Neural progenitor cell (in vitro differentiated cells): ENCODE results near the gene DBP. TPM values are rescaled to one million over a fixed set of nuclear protein-coding genes. Genes with fewer than 3 reads are reported as not detected.
A peak's percentile ranks its signal among the peaks of the same experiment; 100 is the strongest.

Experiments
- DNase-seq: peaks from one replicate; pipeline ENCODE4 v3.0.0-alpha.2; 2016; ENCODE audit warnings: low spot score
- H2AFZ ChIP-seq: fragments of 200-600 bp; sonication (generic); replicated peaks from 2 replicates; pipeline ENCODE4 v1.6.1; 2016; ENCODE audit warnings: antibody characterized with exemption
- H3F3A ChIP-seq: fragments of 200-600 bp; sonication (generic); 2 replicates; pipeline ENCODE4 v1.6.1; 2016; ENCODE audit warnings: antibody characterized with exemption, low read depth
- H3K27ac ChIP-seq: fragments of 200-600 bp; sonication (generic); 2 replicates; pipeline ENCODE4 v1.5.1; 2016; ENCODE audit warnings: mild to moderate bottlenecking
- H3K27me3 ChIP-seq: fragments of 200-600 bp; sonication (generic); 2 replicates; pipeline ENCODE4 v1.6.1; 2016; ENCODE audit warnings: mild to moderate bottlenecking, moderate library complexity
- H3K36me3 ChIP-seq: fragments of 200-600 bp; sonication (generic); 2 replicates; pipeline ENCODE4 v1.5.1; 2016
- H3K4me1 ChIP-seq: fragments of 200-600 bp; sonication (generic); 2 replicates; pipeline ENCODE4 v1.6.1; 2016; ENCODE audit warnings: mixed run types
- H3K4me2 ChIP-seq: fragments of 200-600 bp; sonication (generic); 2 replicates; pipeline ENCODE4 v1.6.1; 2016
- H3K4me3 ChIP-seq: fragments of 200-600 bp; sonication (generic); 2 replicates; pipeline ENCODE4 v1.5.1; 2016
- H3K79me2 ChIP-seq: fragments of 200-600 bp; sonication (generic); 2 replicates; pipeline ENCODE4 v1.6.1; 2016; ENCODE audit warnings: low read depth
- H3K9ac ChIP-seq: fragments of 200-600 bp; sonication (generic); 2 replicates; pipeline ENCODE4 v1.6.1; 2016
- H3K9me3 ChIP-seq: fragments of 200-600 bp; sonication (generic); 2 replicates; pipeline ENCODE4 v1.5.1; 2016; ENCODE audit warnings: low read depth
- H4K20me1 ChIP-seq: fragments of 200-600 bp; sonication (generic); 2 replicates; pipeline ENCODE4 v1.6.1; 2016; ENCODE audit warnings: low read depth
- H3K27ac Mint-ChIP-seq: 3 replicates; pipeline ENCODE4 v1.8.0; 2021; ENCODE audit warnings: mixed read lengths
- H3K27me3 Mint-ChIP-seq: 2 replicates; pipeline ENCODE4 v1.8.0; 2022; ENCODE audit warnings: low read depth, mild to moderate bottlenecking, inconsistent platforms, moderate library complexity, mixed read lengths; ENCODE audit not compliant: insufficient read depth
- H3K36me3 Mint-ChIP-seq: 3 replicates; pipeline ENCODE4 v1.8.0; 2021; ENCODE audit warnings: mixed read lengths
- H3K4me1 Mint-ChIP-seq: 3 replicates; pipeline ENCODE4 v1.8.0; 2021; ENCODE audit warnings: mixed read lengths
- H3K4me3 Mint-ChIP-seq: 3 replicates; pipeline ENCODE4 v1.8.0; 2021; ENCODE audit warnings: mild to moderate bottlenecking, moderate library complexity, mixed read lengths
- H3K9me3 Mint-ChIP-seq: 3 replicates; pipeline ENCODE4 v1.8.0; 2020; ENCODE audit warnings: mixed read lengths
- EZH2 ChIP-seq: fragments of 200-600 bp; sonication (generic); IDR thresholded peaks from 2 replicates; pipeline ENCODE4 v1.6.1; 2017; ENCODE audit warnings: antibody characterized with exemption, mild to moderate bottlenecking, moderate library complexity
- EZH2phosphoT487 ChIP-seq: fragments of 200-600 bp; sonication (generic); IDR thresholded peaks from 2 replicates; pipeline ENCODE4 v1.6.1; 2017; ENCODE audit warnings: antibody characterized with exemption
- total RNA-seq: library from RNA; depleted of rRNA; stranded (reverse); fragments of >200 nt; gene quantifications from 2 replicates; pipeline ENCODE4 v1.2.3, GENCODE V29; 2015; ENCODE audit warnings: low replicate concordance
- TF ChIP-seq, protein P1 (sequence below): fragments of 200-600 bp; sonication (generic); IDR thresholded peaks from 2 replicates; pipeline ENCODE4 v1.5.1; 2017; ENCODE audit warnings: antibody characterized with exemption, mild to moderate bottlenecking

DBP gene
- total RNA-seq, 1 donor from 2014 or later: 7.4 TPM

GRCh38 chr19:48637948-48638830 lies 1.0 kb upstream of the DBP start:
- Mint-ChIP-seq H3K27me3 (peaks cover 9% of the 10 kb centered on the region), H3K27ac (peak overlapping the region; percentile 97), H3K4me1 (peaks cover 46% of the 10 kb centered on the region), H3K9me3 (no peaks in the 10 kb centered on the region), H3K4me3 (peak overlapping the region; percentile 90), H3K36me3 (peaks cover 10% of the 10 kb centered on the region)
- H3K4me2 ChIP-seq: peak overlapping the region; percentile 66
- peaks cover 51% of the 10 kb centered on the region for H3F3A ChIP-seq
- H3K4me3 ChIP-seq: peak overlapping the region; percentile 29
- no peak overlapping the region for H2AFZ ChIP-seq
- peak; percentile 94 for DNase-seq
- H3K27me3 ChIP-seq: no peaks in the 10 kb centered on the region
- H3K9ac ChIP-seq: no peak overlapping the region
- H3K9me3 ChIP-seq: no peaks in the 10 kb centered on the region
- H4K20me1 ChIP-seq: peaks cover 16% of the 10 kb centered on the region
- H3K4me1 ChIP-seq: peaks cover 17% of the 10 kb centered on the region
- TF ChIP-seq, protein P1, sequence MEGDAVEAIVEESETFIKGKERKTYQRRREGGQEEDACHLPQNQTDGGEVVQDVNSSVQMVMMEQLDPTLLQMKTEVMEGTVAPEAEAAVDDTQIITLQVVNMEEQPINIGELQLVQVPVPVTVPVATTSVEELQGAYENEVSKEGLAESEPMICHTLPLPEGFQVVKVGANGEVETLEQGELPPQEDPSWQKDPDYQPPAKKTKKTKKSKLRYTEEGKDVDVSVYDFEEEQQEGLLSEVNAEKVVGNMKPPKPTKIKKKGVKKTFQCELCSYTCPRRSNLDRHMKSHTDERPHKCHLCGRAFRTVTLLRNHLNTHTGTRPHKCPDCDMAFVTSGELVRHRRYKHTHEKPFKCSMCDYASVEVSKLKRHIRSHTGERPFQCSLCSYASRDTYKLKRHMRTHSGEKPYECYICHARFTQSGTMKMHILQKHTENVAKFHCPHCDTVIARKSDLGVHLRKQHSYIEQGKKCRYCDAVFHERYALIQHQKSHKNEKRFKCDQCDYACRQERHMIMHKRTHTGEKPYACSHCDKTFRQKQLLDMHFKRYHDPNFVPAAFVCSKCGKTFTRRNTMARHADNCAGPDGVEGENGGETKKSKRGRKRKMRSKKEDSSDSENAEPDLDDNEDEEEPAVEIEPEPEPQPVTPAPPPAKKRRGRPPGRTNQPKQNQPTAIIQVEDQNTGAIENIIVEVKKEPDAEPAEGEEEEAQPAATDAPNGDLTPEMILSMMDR: peak; percentile 39
- TF ChIP-seq EZH2phosphoT487 (no peak), EZH2 (no peak)
- H3K27ac ChIP-seq: peak overlapping the region; percentile 76
- no peaks in the 10 kb centered on the region for H3K36me3 ChIP-seq
- peaks cover 10% of the 10 kb centered on the region for H3K79me2 ChIP-seq

- no peaks in the 10 kb centered on the region for H3K36me3 ChIP-seq
- H3K4me3 ChIP-seq: peak overlapping the region; percentile 87
- Mint-ChIP-seq H3K9me3 (no peaks in the 10 kb centered on the region), H3K36me3 (peaks cover 9% of the 10 kb centered on the region), H3K27me3 (peaks cover 6% of the 10 kb centered on the region), H3K4me3 (peak overlapping the region; percentile 90), H3K27ac (peak overlapping the region; percentile 97), H3K4me1 (peaks cover 49% of the 10 kb centered on the region)
- no peaks in the 10 kb centered on the region for H3K27me3 ChIP-seq
- DNase-seq: peak; percentile 99
- TF ChIP-seq EZH2phosphoT487 (no peak), EZH2 (no peak)
- TF ChIP-seq, protein P1: no peak
- H4K20me1 ChIP-seq: peaks cover 21% of the 10 kb centered on the region
- H3K27ac ChIP-seq: peak overlapping the region; percentile 76
- H3K9ac ChIP-seq: no peak overlapping the region
- peaks cover 10% of the 10 kb centered on the region for H3K79me2 ChIP-seq
- peaks cover 17% of the 10 kb centered on the region for H3K4me1 ChIP-seq
- no peak overlapping the region for H2AFZ ChIP-seq
- no peaks in the 10 kb centered on the region for H3K9me3 ChIP-seq
- peaks cover 47% of the 10 kb centered on the region for H3F3A ChIP-seq
- H3K4me2 ChIP-seq: peak overlapping the region; percentile 98
Measured at GRCh38 chr19:48637449-48637947, 319 bp upstream of the DBP start.

DNA sequence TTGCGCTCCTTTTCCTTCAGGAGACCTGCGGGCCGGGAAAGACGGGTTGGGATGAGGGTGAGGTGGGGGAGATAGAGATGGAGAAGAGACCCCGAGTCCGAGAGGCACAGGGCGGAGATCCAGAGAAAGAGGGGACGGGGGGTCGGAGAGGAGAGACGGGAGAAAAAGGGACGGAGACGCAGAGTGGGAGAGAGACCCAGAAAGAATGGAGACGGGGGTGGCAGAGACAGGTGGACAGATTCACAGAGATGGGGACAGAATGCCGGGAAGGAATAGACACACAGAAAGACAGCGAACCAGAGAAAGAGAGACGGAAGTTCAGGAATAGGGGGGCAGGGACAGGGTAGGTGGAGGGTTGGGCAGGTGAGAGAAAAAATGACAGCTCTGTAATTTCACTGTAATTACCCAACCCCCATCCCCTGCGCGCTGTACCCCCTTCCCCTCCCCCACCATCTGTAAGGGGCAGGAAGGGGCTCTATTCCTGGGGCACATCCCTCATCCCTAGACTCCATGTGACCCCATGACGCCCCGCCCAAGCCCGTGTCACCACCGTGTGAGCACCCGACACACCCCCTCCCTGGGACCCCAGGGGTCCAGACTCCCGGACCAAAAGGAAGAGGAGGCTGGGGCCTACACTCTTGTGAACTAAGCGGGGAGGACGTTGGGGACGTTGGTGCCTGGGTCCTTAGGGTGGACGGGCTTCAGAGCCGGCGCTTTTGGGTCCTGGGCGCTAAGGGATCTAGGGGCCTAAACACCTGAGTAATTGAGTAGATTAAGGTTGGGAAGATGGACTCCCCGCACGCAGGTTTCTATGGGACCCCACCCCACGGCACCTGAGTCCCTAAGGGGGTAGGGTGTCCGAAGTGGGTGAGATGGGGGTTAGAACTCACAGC lies 967 bp downstream of the DBP start:
- H3K9ac ChIP-seq: peak overlapping the region; percentile 40
- peaks cover 10% of the 10 kb centered on the region for H3K79me2 ChIP-seq
- H3K36me3 ChIP-seq: no peaks in the 10 kb centered on the region
- H3K27me3 Mint-ChIP-seq: peaks cover 8% of the 10 kb centered on the region
- H3K27ac ChIP-seq: no peak overlapping the region
- H3K27me3 ChIP-seq: no peaks in the 10 kb centered on the region
- H3K4me3 Mint-ChIP-seq: peak overlapping the region; percentile 90
- H3K4me1 ChIP-seq: peaks cover 17% of the 10 kb centered on the region
- H4K20me1 ChIP-seq: peaks cover 26% of the 10 kb centered on the region
- H3K27ac Mint-ChIP-seq: no peak overlapping the region
- H3K9me3 Mint-ChIP-seq: no peaks in the 10 kb centered on the region
- peaks cover 8% of the 10 kb centered on the region for H3K36me3 Mint-ChIP-seq
- no peak overlapping the region for H2AFZ ChIP-seq
- H3K9me3 ChIP-seq: no peaks in the 10 kb centered on the region
- DNase-seq: peak; percentile 46
- peak overlapping the region; percentile 98 for H3K4me2 ChIP-seq
- peak overlapping the region; percentile 87 for H3K4me3 ChIP-seq
- H3K4me1 Mint-ChIP-seq: peaks cover 60% of the 10 kb centered on the region
- H3F3A ChIP-seq: peaks cover 56% of the 10 kb centered on the region
- TF ChIP-seq, protein P1: no peak
- TF ChIP-seq EZH2phosphoT487: no peak
- TF ChIP-seq EZH2: no peak
